Esophagus squamous epithelium (tissue), 5 donors: ENCODE results near the gene CATSPER1. TPM values are rescaled to one million over a fixed set of nuclear protein-coding genes. Genes with fewer than 3 reads are reported as not detected.

Experiments
- DNase-seq: peaks from one replicate; lab custom pipeline; 2025; lab: John Stamatoyannopoulos, UW
- H3K27ac ChIP-seq, 4 donors: fragments of 200-600 bp; sonication (generic); one replicate each; pipeline ENCODE4 v1.5.1; 2016 to 2019; ENCODE audit warnings: mild to moderate bottlenecking in 1 of 4
- H3K27me3 ChIP-seq, 4 donors: fragments of 200-600 bp; sonication (generic); 1 replicate in 3 of 4; 2 replicates in 1 of 4; pipeline versions ENCODE4 v1.5.1 to v1.6.0; 2017 to 2021; ENCODE audit warnings: antibody characterized with exemption in 1 of 4
- H3K36me3 ChIP-seq, 3 donors: fragments of 200-600 bp; sonication (generic); one replicate each; pipeline ENCODE4 v1.5.1; 2016 to 2019
- H3K4me1 ChIP-seq, 3 donors: fragments of 200-600 bp; sonication (generic); one replicate each; pipeline ENCODE4 v1.5.1; 2017 to 2019
- H3K4me3 ChIP-seq, 4 donors: fragments of 200-600 bp; sonication (generic); 1 replicate in 3 of 4; 2 replicates in 1 of 4; pipeline ENCODE4 v1.5.1; 2016 to 2019; ENCODE audit warnings: mild to moderate bottlenecking in 2 of 4, moderate library complexity in 1 of 4
- H3K9me3 ChIP-seq, 3 donors: fragments of 200-600 bp; sonication (generic); one replicate each; pipeline ENCODE4 v1.5.1; 2016 to 2019
- POLR2A ChIP-seq, 4 donors: fragments of 450-650 bp; IDR thresholded peaks; one replicate each; pipeline ENCODE4 v1.6.1; 2017; ENCODE audit warnings: antibody characterized with exemption in 4 of 4, mild to moderate bottlenecking in 4 of 4, moderate library complexity in 3 of 4
- WGBS, 2 donors: methylation state at CpG; one replicate each; pipeline ENCODE4 v1.1.5; 2018; 5-methylcytosine and 5-hydroxymethylcytosine counted together
- intact Hi-C: fragments of 100-400 bp; cut with DNase I; formaldehyde crosslinking; loops from one replicate; pipeline ENCODE4 v1.15.0; 2022
- total RNA-seq, 4 donors: library from RNA; depleted of rRNA; stranded (reverse); fragments of >200 nt; gene quantifications; one replicate each; pipeline ENCODE4 v1.1.0, GENCODE V29; 2016
- TF ChIP-seq, protein P1 (sequence below), 6 experiments: fragments of 450-650 bp in 4 of 6; fragments of 200-600 bp in 2 of 6; sonication (generic) in 2 of 6; IDR thresholded peaks; one replicate each; pipeline ENCODE4 v1.5.1; 2016 to 2019; ENCODE audit warnings: antibody characterized with exemption in 6 of 6, mild to moderate bottlenecking in 4 of 6, moderate library complexity in 4 of 6
- donor health status: DM: yes; HTN: yes; CAD: no.

CATSPER1 gene
- total RNA-seq, 4 donors from 2014 or later: not detected

- peaks cover 0 to 21% (median 0%) of the 10 kb centered on the region in 3 donors for H3K4me1 ChIP-seq
- no peak overlapping the region for H3K27ac ChIP-seq
- no peak overlapping the region for H3K4me3 ChIP-seq
- DNase-seq: no peak
- no peaks in the 10 kb centered on the region for H3K9me3 ChIP-seq
- WGBS, 2 donors: 62 to 72% methylated on average over 11 to 13 of the region's 13 CpGs
- intact Hi-C loops: no loop called here
- H3K36me3 ChIP-seq: peaks cover 22 to 74% (median 27%) of the 10 kb centered on the region in 3 donors
- no peaks in the 10 kb centered on the region for H3K27me3 ChIP-seq
- no peak for TF ChIP-seq POLR2A (IDR thresholded peaks at IDR 0.05)
- TF ChIP-seq, protein P1, sequence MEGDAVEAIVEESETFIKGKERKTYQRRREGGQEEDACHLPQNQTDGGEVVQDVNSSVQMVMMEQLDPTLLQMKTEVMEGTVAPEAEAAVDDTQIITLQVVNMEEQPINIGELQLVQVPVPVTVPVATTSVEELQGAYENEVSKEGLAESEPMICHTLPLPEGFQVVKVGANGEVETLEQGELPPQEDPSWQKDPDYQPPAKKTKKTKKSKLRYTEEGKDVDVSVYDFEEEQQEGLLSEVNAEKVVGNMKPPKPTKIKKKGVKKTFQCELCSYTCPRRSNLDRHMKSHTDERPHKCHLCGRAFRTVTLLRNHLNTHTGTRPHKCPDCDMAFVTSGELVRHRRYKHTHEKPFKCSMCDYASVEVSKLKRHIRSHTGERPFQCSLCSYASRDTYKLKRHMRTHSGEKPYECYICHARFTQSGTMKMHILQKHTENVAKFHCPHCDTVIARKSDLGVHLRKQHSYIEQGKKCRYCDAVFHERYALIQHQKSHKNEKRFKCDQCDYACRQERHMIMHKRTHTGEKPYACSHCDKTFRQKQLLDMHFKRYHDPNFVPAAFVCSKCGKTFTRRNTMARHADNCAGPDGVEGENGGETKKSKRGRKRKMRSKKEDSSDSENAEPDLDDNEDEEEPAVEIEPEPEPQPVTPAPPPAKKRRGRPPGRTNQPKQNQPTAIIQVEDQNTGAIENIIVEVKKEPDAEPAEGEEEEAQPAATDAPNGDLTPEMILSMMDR (IDR thresholded peaks at IDR 0.05): no peak
Measured at GRCh38 chr11:65973439-65974110, 52.7 kb downstream of the CATSPER1 start.

- no peaks in the 10 kb centered on the region for H3K9me3 ChIP-seq
- DNase-seq: no peak
- peaks cover 0 to 21% (median 0%) of the 10 kb centered on the region in 3 donors for H3K4me1 ChIP-seq
- 90 to 97% methylated on average over 8 of the region's 8 CpGs for WGBS, 2 donors
- H3K27ac ChIP-seq: no peak overlapping the region
- TF ChIP-seq, protein P1 (IDR thresholded peaks at IDR 0.05): no peak
- TF ChIP-seq POLR2A (IDR thresholded peaks at IDR 0.05): no peak
- no peaks in the 10 kb centered on the region for H3K27me3 ChIP-seq
- H3K36me3 ChIP-seq: peaks cover 19 to 74% (median 22%) of the 10 kb centered on the region in 3 donors
- intact Hi-C loops: no loop called here
- H3K4me3 ChIP-seq: no peak overlapping the region
Measured at GRCh38 chr11:65972116-65972515, 54.2 kb downstream of the CATSPER1 start.

- no peak for TF ChIP-seq POLR2A (IDR thresholded peaks at IDR 0.05)
- TF ChIP-seq, protein P1 (IDR thresholded peaks at IDR 0.05): no peak
- no peak overlapping the region for H3K27ac ChIP-seq
- H3K4me3 ChIP-seq: no peak overlapping the region
- H3K27me3 ChIP-seq: no peaks in the 10 kb centered on the region
- intact Hi-C loops: no loop called here
- peaks cover 38 to 88% (median 49%) of the 10 kb centered on the region in 3 donors for H3K36me3 ChIP-seq
- DNase-seq: no peak
- no peaks in the 10 kb centered on the region for H3K9me3 ChIP-seq
- peaks cover 1 to 28% (median 4%) of the 10 kb centered on the region in 3 donors for H3K4me1 ChIP-seq
- 74 to 79% methylated on average over 14 to 15 of the region's 15 CpGs for WGBS, 2 donors
Measured at GRCh38 chr11:65968600-65969482, 57.4 kb downstream of the CATSPER1 start.

DNA sequence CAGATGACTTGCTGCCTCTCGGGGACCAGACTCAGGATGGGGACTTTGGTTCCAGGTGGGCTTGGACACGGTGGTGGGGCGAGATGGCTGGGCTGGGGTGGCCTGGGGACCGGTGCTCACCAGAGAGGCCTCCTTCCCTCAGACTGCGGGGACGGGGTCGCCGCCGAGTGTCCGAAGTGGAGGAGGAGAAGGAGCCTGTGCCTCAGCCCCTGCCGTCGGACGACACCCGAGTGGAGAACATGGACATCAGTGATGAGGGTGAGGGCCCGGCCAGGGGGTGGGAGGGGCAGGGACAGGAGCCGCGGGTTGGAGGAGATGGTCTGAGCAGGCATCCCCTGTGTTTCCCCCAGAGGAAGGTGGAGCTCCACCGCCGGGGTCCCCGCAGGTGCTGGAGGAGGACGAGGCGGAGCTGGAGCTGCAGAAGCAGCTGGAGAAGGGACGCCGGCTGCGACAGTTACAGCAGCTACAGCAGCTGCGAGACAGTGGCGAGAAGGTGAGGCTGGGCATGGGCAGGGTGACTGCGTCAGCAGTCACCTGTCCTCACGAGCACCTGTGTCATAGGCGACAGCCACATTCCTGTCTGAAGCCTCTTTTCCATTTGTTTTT, 58.8 kb downstream of the CATSPER1 start:
- H3K36me3 ChIP-seq: peaks cover 38 to 78% (median 49%) of the 10 kb centered on the region in 3 donors
- no peak overlapping the region for H3K4me3 ChIP-seq
- TF ChIP-seq POLR2A (IDR thresholded peaks at IDR 0.05): no peak
- TF ChIP-seq, protein P1 (IDR thresholded peaks at IDR 0.05): no peak
- H3K4me1 ChIP-seq: peaks cover 15 to 37% (median 18%) of the 10 kb centered on the region in 3 donors
- no peak overlapping the region for H3K27ac ChIP-seq
- H3K27me3 ChIP-seq: no peaks in the 10 kb centered on the region
- WGBS, 2 donors: 90 to 95% methylated on average over 20 to 27 of the region's 30 CpGs
- DNase-seq: no peak
- intact Hi-C loops: no loop called here
- H3K9me3 ChIP-seq: no peaks in the 10 kb centered on the region

Other genes starting within 250 kb of the CATSPER1 start
- gene AP5B1, start 245.5 kb downstream of the CATSPER1 start, total RNA-seq: 10 to 100 TPM; 16.4 to 38.5 (median 23.3) TPM
- 10 to 100 TPM; 26.5 to 90.9 (median 55.3) TPM for gene OVOL1, start 239.4 kb downstream of the CATSPER1 start, total RNA-seq
- under 1 TPM in 1 of 4 donors, not detected in 3; 0.38 TPM for gene SNX32, start 192.5 kb downstream of the CATSPER1 start, total RNA-seq
- gene CFL1, start 168.3 kb downstream of the CATSPER1 start, total RNA-seq: 100 to 1,000 TPM; 453 to 833 (median 750) TPM
- gene MUS81, start 166.0 kb downstream of the CATSPER1 start, total RNA-seq: 10 to 100 TPM; 17.6 to 36.2 (median 31.1) TPM
- 10 to 100 TPM in 2 of 4 donors, 1 to 10 TPM in 2; 3.6 to 29.0 (median 10.2) TPM for gene EFEMP2, start 153.7 kb downstream of the CATSPER1 start, total RNA-seq
- 1 to 10 TPM in 3 of 4 donors, under 1 TPM in 1; 0.21 to 3.6 (median 1.8) TPM for gene CTSW, start 146.6 kb downstream of the CATSPER1 start, total RNA-seq
- 10 to 100 TPM; 35.7 to 60.1 (median 38.4) TPM for gene FIBP, start 138.0 kb downstream of the CATSPER1 start, total RNA-seq
- 10 to 100 TPM; 16.0 to 34.3 (median 28.0) TPM for gene CCDC85B, start 135.8 kb downstream of the CATSPER1 start, total RNA-seq
- gene FOSL1, start 126.1 kb downstream of the CATSPER1 start, total RNA-seq: 10 to 100 TPM; 11.9 to 72.7 (median 35.6) TPM
- 10 to 100 TPM in 2 of 4 donors, 1 to 10 TPM in 2; 5.8 to 15.6 (median 10.6) TPM for gene C11orf68, start 107.4 kb downstream of the CATSPER1 start, total RNA-seq
- gene DRAP1, start 107.1 kb downstream of the CATSPER1 start, total RNA-seq: 100 to 1,000 TPM in 1 of 4 donors, 10 to 100 TPM in 3; 69.6 to 138 (median 76.8) TPM
- gene TSGA10IP, start 81.0 kb downstream of the CATSPER1 start, total RNA-seq: not detected
- 10 to 100 TPM; 27.6 to 35.0 (median 33.1) TPM for gene SART1, start 64.7 kb downstream of the CATSPER1 start, total RNA-seq
- 10 to 100 TPM; 24.7 to 43.2 (median 30.0) TPM for gene EIF1AD, start 24.3 kb downstream of the CATSPER1 start, total RNA-seq
- 10 to 100 TPM; 29.1 to 52.3 (median 41.9) TPM for gene BANF1, start 24.0 kb downstream of the CATSPER1 start, total RNA-seq
- gene CST6, start 14.5 kb downstream of the CATSPER1 start, total RNA-seq: 10 to 100 TPM; 14.6 to 58.5 (median 15.1) TPM
- not detected for gene GAL3ST3, start 22.7 kb upstream of the CATSPER1 start, total RNA-seq
- 100 to 1,000 TPM in 1 of 4 donors, 10 to 100 TPM in 3; 87.8 to 112 (median 93.5) TPM for gene SF3B2, start 25.9 kb upstream of the CATSPER1 start, total RNA-seq
- 10 to 100 TPM; 17.9 to 37.6 (median 25.4) TPM for gene PACS1, start 43.8 kb upstream of the CATSPER1 start, total RNA-seq
- gene KLC2, start 231.2 kb upstream of the CATSPER1 start, total RNA-seq: 10 to 100 TPM; 10.6 to 29.8 (median 17.9) TPM
- gene RAB1B, start 242.2 kb upstream of the CATSPER1 start, total RNA-seq: 100 to 1,000 TPM in 2 of 4 donors, 10 to 100 TPM in 2; 83.7 to 148 (median 110) TPM